Neural cell (in vitro differentiated cells): ENCODE data around the gene NRF1. TPM values are rescaled to one million over a fixed set of nuclear protein-coding genes. Genes with fewer than 3 reads are reported as not detected.
"Not testable (repeated sequence)": the region's sequence is repeated elsewhere in the genome, so short reads cannot be mapped to it uniquely, and the experiment has no call there.

Experiments
- H2AFZ ChIP-seq: fragments of 200-600, 300-800 bp; sonication (generic), shearing (Covaris generic); 2 replicates; pipeline ENCODE4 v1.6.0; 2014; ENCODE audit warnings: low read depth, mild to moderate bottlenecking, antibody characterized with exemption, low read length, moderate library complexity
- H3F3A ChIP-seq: fragments of 200-600 bp; shearing (Covaris generic); 2 replicates; pipeline ENCODE4 v1.6.1; 2016; ENCODE audit warnings: mild to moderate bottlenecking, moderate library complexity, mixed read lengths, antibody characterized with exemption, low read length; ENCODE audit not compliant: insufficient read depth, poor library complexity, severe bottlenecking
- H3K27ac ChIP-seq: fragments of 200-600, 300-800 bp; sonication (generic), shearing (Covaris generic); 2 replicates; pipeline ENCODE4 v1.5.1; 2014; ENCODE audit warnings: mild to moderate bottlenecking, low read length, moderate library complexity
- H3K27me3 ChIP-seq: fragments of 300-800, 200-600 bp; sonication (generic), shearing (Covaris generic); 2 replicates; pipeline ENCODE4 v1.6.0; 2014; ENCODE audit warnings: mild to moderate bottlenecking, low read depth, low read length, moderate library complexity; ENCODE audit not compliant: insufficient read depth
- H3K36me3 ChIP-seq: fragments of 300-800, 200-600 bp; sonication (generic), shearing (Covaris generic); 2 replicates; pipeline ENCODE4 v1.5.1; 2014; ENCODE audit warnings: mild to moderate bottlenecking, antibody characterized with exemption, low read length, moderate library complexity; ENCODE audit not compliant: insufficient read depth
- H3K4me2 ChIP-seq: fragments of 300-800, 200-600 bp; sonication (generic), shearing (Covaris generic); 2 replicates; pipeline ENCODE4 v1.6.0; 2014; ENCODE audit warnings: mild to moderate bottlenecking, low read length
- H3K4me3 ChIP-seq: fragments of 300-800, 200-600 bp; sonication (generic), shearing (Covaris generic); 2 replicates; pipeline ENCODE4 v1.5.1; 2014; ENCODE audit warnings: mild to moderate bottlenecking, low read length, moderate library complexity
- H3K79me2 ChIP-seq: fragments of 200-600 bp; shearing (Covaris generic); replicated peaks from 2 replicates; pipeline ENCODE4 v1.6.0; 2014; ENCODE audit warnings: mild to moderate bottlenecking, low read length, moderate library complexity; ENCODE audit not compliant: insufficient read depth
- H3K9ac ChIP-seq: fragments of 300-800, 200-600 bp; sonication (generic), shearing (Covaris generic); 2 replicates; pipeline ENCODE4 v1.6.1; 2016; ENCODE audit warnings: mild to moderate bottlenecking, low read length, mixed read lengths
- H3K9me2 ChIP-seq: fragments of 200-600 bp; shearing (Covaris generic); 2 replicates; pipeline ENCODE4 v1.6.1; 2016; ENCODE audit warnings: mild to moderate bottlenecking, low read length, mixed read lengths; ENCODE audit not compliant: insufficient read depth
- H3K9me3 ChIP-seq: fragments of 200-600, 300-800 bp; sonication (generic), shearing (Covaris generic); 2 replicates; pipeline ENCODE4 v1.6.1; 2016; ENCODE audit warnings: mild to moderate bottlenecking, mixed run types, low read length, moderate library complexity, mixed read lengths
- H4K20me1 ChIP-seq: fragments of 200-600 bp; shearing (Covaris generic); 2 replicates; pipeline ENCODE4 v1.6.1; 2016; ENCODE audit warnings: mild to moderate bottlenecking, mixed run types; ENCODE audit not compliant: insufficient read depth
- EP300 ChIP-seq: fragments of 450-650 bp; conservative IDR thresholded peaks from 2 replicates; pipeline ENCODE4 v1.6.1; 2014; ENCODE audit warnings: antibody characterized with exemption, mild to moderate bottlenecking, moderate library complexity; ENCODE audit not compliant: poor library complexity, severe bottlenecking
- EZH2 ChIP-seq: fragments of 200-600, 300-800 bp; shearing (Covaris generic), sonication (generic); IDR thresholded peaks from 2 replicates; pipeline ENCODE4 v1.6.1; 2014; ENCODE audit warnings: antibody characterized with exemption, low read length, borderline replicate concordance, mild to moderate bottlenecking; ENCODE audit not compliant: insufficient read depth, poor library complexity, severe bottlenecking
- MXI1 ChIP-seq: fragments of 450-650 bp; conservative IDR thresholded peaks from 2 replicates; pipeline ENCODE4 v1.6.1; 2014; ENCODE audit warnings: antibody characterized with exemption, mild to moderate bottlenecking; ENCODE audit not compliant: poor library complexity, severe bottlenecking
- POLR2AphosphoS5 ChIP-seq: IDR thresholded peaks from 2 replicates; pipeline ENCODE4 v1.6.1; 2012
- RAD21 ChIP-seq: fragments of 450-650 bp; conservative IDR thresholded peaks from 2 replicates; pipeline ENCODE4 v1.6.1; 2014; ENCODE audit warnings: antibody characterized with exemption, mild to moderate bottlenecking, moderate library complexity
- SMC3 ChIP-seq: fragments of 450-650 bp; conservative IDR thresholded peaks from 2 replicates; pipeline ENCODE4 v1.6.1; 2014; ENCODE audit warnings: antibody characterized with exemption, mild to moderate bottlenecking, moderate library complexity; ENCODE audit not compliant: poor library complexity
- TAF1 ChIP-seq: IDR thresholded peaks from 2 replicates; pipeline ENCODE4 v1.6.1; 2012; ENCODE audit warnings: low read depth
- polyA plus RNA-seq: library from polyadenylated mRNA; depleted of rRNA; stranded (reverse); fragments of >200 nt; gene quantifications from 2 replicates; pipeline ENCODE4 v1.2.3, GENCODE V29; 2014
- TF ChIP-seq, protein P1 (sequence below): fragments of 450-650 bp; IDR thresholded peaks from 2 replicates; pipeline ENCODE4 v1.5.1; 2014; ENCODE audit warnings: antibody characterized with exemption, mild to moderate bottlenecking, moderate library complexity; ENCODE audit not compliant: poor library complexity, severe bottlenecking

The NRF1 gene
- polyA plus RNA-seq, 1 donor from 2014 or later = 13.2 TPM

DNA sequence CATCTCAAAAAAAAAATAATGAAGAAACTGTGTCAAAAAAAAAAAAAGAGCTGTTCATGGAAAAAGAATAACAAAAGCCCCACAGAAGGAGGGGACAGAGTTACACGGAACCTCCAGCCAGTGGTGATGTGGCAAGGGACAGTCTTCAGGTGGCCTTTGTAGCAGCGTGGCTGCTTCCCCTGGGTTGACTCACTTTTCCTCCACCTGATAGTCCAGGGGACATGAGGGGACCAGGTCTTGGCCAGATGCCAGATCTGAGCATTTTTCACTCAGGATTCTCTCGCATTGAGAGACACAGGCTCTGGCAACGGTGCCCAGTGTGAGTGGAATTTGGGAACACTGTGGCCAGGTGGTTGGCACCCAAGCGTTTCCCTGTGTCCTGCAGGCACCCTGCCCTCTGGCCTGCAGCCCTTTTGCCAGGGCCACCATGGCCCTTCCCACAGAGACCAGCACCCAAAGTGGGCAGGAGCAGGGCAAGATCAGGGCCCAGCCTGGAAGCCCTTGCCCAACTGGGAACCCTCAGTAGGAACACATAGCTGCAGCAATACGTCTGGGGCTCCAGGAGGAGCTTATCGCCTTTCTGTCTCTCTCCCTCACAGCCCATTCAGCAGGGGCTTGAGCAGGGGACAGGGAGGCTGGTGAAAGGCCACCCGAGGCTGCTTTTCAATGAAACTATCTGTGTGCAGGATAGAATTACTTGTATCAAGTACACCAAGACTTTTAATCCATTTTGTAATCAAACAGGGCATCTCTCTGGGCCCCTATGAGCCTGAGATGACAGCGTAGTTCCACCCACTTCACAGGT is 182.2 kb downstream of the NRF1 start:
- H3K27ac ChIP-seq = no peak overlapping the region
- H3K9ac ChIP-seq = no peak overlapping the region
- H4K20me1 ChIP-seq = no peaks in the 10 kb centered on the region
- no peaks in the 10 kb centered on the region for H3K27me3 ChIP-seq
- H3K4me2 ChIP-seq = no peak overlapping the region
- no peaks in the 10 kb centered on the region for H3F3A ChIP-seq
- H3K4me3 ChIP-seq = no peak overlapping the region
- no peaks in the 10 kb centered on the region for H3K9me2 ChIP-seq
- no peaks in the 10 kb centered on the region for H3K9me3 ChIP-seq
- no peaks in the 10 kb centered on the region for H3K36me3 ChIP-seq
- no peak overlapping the region for H2AFZ ChIP-seq
- H3K79me2 ChIP-seq = no peaks in the 10 kb centered on the region
- TF ChIP-seq, protein P1, sequence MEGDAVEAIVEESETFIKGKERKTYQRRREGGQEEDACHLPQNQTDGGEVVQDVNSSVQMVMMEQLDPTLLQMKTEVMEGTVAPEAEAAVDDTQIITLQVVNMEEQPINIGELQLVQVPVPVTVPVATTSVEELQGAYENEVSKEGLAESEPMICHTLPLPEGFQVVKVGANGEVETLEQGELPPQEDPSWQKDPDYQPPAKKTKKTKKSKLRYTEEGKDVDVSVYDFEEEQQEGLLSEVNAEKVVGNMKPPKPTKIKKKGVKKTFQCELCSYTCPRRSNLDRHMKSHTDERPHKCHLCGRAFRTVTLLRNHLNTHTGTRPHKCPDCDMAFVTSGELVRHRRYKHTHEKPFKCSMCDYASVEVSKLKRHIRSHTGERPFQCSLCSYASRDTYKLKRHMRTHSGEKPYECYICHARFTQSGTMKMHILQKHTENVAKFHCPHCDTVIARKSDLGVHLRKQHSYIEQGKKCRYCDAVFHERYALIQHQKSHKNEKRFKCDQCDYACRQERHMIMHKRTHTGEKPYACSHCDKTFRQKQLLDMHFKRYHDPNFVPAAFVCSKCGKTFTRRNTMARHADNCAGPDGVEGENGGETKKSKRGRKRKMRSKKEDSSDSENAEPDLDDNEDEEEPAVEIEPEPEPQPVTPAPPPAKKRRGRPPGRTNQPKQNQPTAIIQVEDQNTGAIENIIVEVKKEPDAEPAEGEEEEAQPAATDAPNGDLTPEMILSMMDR = no peak
- TF ChIP-seq EP300 = no peak
- TF ChIP-seq TAF1 = no peak
- TF ChIP-seq POLR2AphosphoS5 = no peak
- TF ChIP-seq EZH2 = no peak

DNA sequence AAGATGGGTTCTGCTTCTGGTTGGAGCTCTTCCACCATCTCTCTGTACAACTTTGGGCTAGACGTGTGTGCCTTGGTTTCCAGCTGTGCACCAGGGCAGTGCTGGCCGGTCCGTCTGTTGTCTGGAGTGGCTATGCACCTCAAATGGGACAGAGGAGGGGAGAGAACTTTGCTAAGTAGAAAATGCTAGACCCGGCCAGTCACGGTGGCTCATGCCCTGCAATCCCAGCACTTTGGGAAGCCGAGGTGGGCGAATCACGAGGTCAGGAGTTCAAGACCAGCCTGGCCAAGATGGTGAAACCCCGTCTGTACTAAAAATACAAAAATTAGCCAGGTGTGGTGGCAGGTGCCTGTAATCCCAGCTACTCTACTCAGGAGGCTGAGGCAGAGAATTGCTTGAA is 182.9 kb downstream of the NRF1 start:
- H3K79me2 ChIP-seq, H4K20me1 ChIP-seq, H3K9ac ChIP-seq, H3F3A ChIP-seq, H3K36me3 ChIP-seq, H3K9me2 ChIP-seq, H3K27ac ChIP-seq, H3K4me2 ChIP-seq, H3K27me3 ChIP-seq, H3K4me3 ChIP-seq, H2AFZ ChIP-seq, H3K9me3 ChIP-seq: not testable (repeated sequence)

DNA sequence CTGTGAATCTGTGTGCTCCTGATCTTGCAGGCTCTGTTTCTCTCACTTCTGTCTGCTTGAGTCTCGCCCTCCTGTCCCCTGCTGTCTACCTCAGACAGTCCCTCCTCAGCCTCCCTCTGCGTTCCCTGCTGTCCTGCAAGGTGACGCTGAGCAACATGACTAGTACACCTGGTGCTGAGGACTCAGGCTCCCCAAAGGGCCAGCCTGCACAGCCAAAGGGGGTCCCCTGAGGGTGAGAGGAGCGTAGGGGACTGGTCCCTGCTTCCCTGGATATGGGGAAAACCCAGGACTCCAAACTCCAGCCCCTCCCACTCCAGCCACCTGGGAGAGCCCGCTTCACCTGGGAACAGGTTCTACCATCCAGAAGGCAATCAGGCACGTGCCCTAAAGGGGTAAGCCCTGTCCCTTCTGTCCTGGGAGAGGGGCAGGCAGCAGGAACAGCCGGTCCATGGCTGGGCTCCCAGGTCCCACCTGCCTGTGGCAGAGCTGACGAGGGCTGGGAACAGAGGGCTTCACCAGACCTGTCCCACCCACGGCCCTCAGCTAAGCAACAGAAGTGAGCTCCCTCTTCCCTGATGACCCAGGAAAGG is 184.8 kb downstream of the NRF1 start:
- no peak for TF ChIP-seq RAD21
- TF ChIP-seq EZH2 = no peak
- no peak for TF ChIP-seq POLR2AphosphoS5
- no peak for TF ChIP-seq MXI1
- no peak for TF ChIP-seq SMC3
- TF ChIP-seq EP300 = no peak
- TF ChIP-seq, protein P1 = no peak
- no peak for TF ChIP-seq TAF1
- no peaks in the 10 kb centered on the region for H3K36me3 ChIP-seq
- H3K79me2 ChIP-seq = no peaks in the 10 kb centered on the region
- no peak overlapping the region for H3K4me2 ChIP-seq
- no peaks in the 10 kb centered on the region for H3K9me3 ChIP-seq
- H2AFZ ChIP-seq = no peak overlapping the region
- H3F3A ChIP-seq = no peaks in the 10 kb centered on the region
- no peak overlapping the region for H3K9ac ChIP-seq
- H3K27me3 ChIP-seq = no peaks in the 10 kb centered on the region
- H3K9me2 ChIP-seq = no peaks in the 10 kb centered on the region
- no peaks in the 10 kb centered on the region for H4K20me1 ChIP-seq
- no peak overlapping the region for H3K27ac ChIP-seq
- H3K4me3 ChIP-seq = no peak overlapping the region
